Transverse colon (tissue), 4 donors: ENCODE results near the gene STAT5B.

Source experiments
- EP300 ChIP-seq: sonication (generic); formaldehyde crosslinking; IDR thresholded peaks from one replicate; pipeline ENCODE4 v1.6.1; 2017; ENCODE audit warnings: antibody characterized with exemption, low read depth
- POLR2A ChIP-seq: fragments of 450-650 bp; IDR thresholded peaks from one replicate; pipeline ENCODE4 v1.6.1; 2016; ENCODE audit warnings: antibody characterized with exemption, mild to moderate bottlenecking, moderate library complexity
- POLR2AphosphoS5 ChIP-seq, 3 donors: sonication (generic); formaldehyde crosslinking; IDR thresholded peaks; one replicate each; pipeline ENCODE4 v1.6.1; 2016; ENCODE audit warnings: antibody characterized with exemption in 3 of 3
- TF ChIP-seq, protein P1 (sequence below), 5 experiments: fragments of 200-600 bp in 3 of 5; fragments of 450-650 bp in 2 of 5; sonication (generic) in 3 of 5; IDR thresholded peaks; 1 replicate in 2 of 5; 2 replicates in 3 of 5; pipeline ENCODE4 v1.5.1; 2016 to 2017; ENCODE audit warnings: antibody characterized with exemption in 5 of 5, inconsistent platforms in 3 of 5, mild to moderate bottlenecking in 2 of 5, moderate library complexity in 1 of 5

DNA sequence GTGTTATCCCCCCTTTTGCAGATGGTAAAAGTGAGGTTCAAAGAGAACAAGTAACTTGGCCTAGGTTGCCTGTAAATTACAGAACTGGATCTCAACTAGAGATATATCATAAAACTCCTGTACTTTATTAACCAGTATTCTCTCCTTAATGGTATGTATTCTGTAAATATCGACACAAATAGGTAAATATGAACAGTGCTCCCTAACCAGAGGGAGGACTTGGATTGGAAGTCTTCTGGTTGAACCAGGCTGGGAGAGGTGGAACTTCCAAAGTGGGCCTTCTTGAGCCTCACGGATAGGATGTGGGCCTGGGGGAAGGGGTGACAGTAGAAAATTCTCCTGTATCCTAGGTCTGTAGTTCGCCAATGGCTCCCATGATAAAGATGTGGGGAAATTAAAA is 19.8 kb upstream of the STAT5B start:
- TF ChIP-seq, protein P1, sequence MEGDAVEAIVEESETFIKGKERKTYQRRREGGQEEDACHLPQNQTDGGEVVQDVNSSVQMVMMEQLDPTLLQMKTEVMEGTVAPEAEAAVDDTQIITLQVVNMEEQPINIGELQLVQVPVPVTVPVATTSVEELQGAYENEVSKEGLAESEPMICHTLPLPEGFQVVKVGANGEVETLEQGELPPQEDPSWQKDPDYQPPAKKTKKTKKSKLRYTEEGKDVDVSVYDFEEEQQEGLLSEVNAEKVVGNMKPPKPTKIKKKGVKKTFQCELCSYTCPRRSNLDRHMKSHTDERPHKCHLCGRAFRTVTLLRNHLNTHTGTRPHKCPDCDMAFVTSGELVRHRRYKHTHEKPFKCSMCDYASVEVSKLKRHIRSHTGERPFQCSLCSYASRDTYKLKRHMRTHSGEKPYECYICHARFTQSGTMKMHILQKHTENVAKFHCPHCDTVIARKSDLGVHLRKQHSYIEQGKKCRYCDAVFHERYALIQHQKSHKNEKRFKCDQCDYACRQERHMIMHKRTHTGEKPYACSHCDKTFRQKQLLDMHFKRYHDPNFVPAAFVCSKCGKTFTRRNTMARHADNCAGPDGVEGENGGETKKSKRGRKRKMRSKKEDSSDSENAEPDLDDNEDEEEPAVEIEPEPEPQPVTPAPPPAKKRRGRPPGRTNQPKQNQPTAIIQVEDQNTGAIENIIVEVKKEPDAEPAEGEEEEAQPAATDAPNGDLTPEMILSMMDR (IDR thresholded peaks at IDR 0.05): no peak
- TF ChIP-seq POLR2A (no peak), EP300 (no peak), POLR2AphosphoS5 (IDR thresholded peaks at IDR 0.05) (no peak)
